Right cardiac atrium (tissue), 5 donors: Measurements from ENCODE around the gene VAV3. TPM values are rescaled to one million over a fixed set of nuclear protein-coding genes. Genes with fewer than 3 reads are reported as not detected.

Source experiments
- ATAC-seq, 2 donors: fragments of 200-7000 bp; cut with Tn5 transposase; one replicate each; pipeline versions ENCODE4 v1.8.0 to v1.9.1; 2020; ENCODE audit warnings: moderate library complexity in 2 of 2, mild to moderate bottlenecking in 1 of 2
- DNase-seq, 3 donors: peaks; one replicate each; pipeline ENCODE4 v3.0.0-alpha.2; 2020
- H3K27ac ChIP-seq: one replicate; pipeline ENCODE4 v1.5.1; 2013; ENCODE audit warnings: mild to moderate bottlenecking, low read length, control low read depth, moderate library complexity
- H3K27me3 ChIP-seq: one replicate; pipeline ENCODE4 v1.6.1; 2013; ENCODE audit not compliant: control insufficient read depth, insufficient read depth
- H3K4me1 ChIP-seq: one replicate; pipeline ENCODE4 v1.6.1; 2013; ENCODE audit warnings: low read length; ENCODE audit not compliant: control insufficient read depth, insufficient read depth
- H3K4me3 ChIP-seq: one replicate; pipeline ENCODE4 v1.5.1; 2013; ENCODE audit warnings: low read length, control low read depth
- H3K9me3 ChIP-seq: one replicate; pipeline ENCODE4 v1.6.1; 2013; ENCODE audit warnings: low read length; ENCODE audit not compliant: control insufficient read depth
- WGBS: extraction: QIAGEN DNeasy Blood & Tissue Kit; methylation state at CpG from one replicate; pipeline ENCODE4 v1.1.7; 2013; 5-methylcytosine and 5-hydroxymethylcytosine counted together
- intact Hi-C, 4 donors: fragments of 100-400 bp; cut with DNase I; formaldehyde crosslinking; loops; one replicate each; pipeline versions ENCODE4 v1.11.0 to v1.14.0; 2022 to 2023
- polyA plus RNA-seq: library from polyadenylated mRNA; stranded (reverse); fragments of 200-250 nt; gene quantifications from one replicate; pipeline ENCODE4 v1.2.3, GENCODE V29; 2013
- total RNA-seq, 4 donors: library from RNA; stranded (reverse); fragmentation: NEBNext Ultra II Directional; extraction: Animal tissue kit (Norgen Biotek cat#: 25700); gene quantifications; one replicate each; pipeline ENCODE4 v1.2.1, GENCODE V29; 2021
- donor health status: healthy with polysubstance abuse.
- donor health status: DM: no; HTN: yes; CAD: no.
- donor health status: DM: no; HTN: no; CAD: no.
- donor health status: DM: no; HTN: yes; CAD: no; lungs with severe emphysema.
- donor health status: DM: yes; HTN: yes; CAD: no.

The VAV3 gene
- total and polyA plus RNA-seq, 5 donors = 0.79 to 4.0 (median 2.7) TPM

DNA sequence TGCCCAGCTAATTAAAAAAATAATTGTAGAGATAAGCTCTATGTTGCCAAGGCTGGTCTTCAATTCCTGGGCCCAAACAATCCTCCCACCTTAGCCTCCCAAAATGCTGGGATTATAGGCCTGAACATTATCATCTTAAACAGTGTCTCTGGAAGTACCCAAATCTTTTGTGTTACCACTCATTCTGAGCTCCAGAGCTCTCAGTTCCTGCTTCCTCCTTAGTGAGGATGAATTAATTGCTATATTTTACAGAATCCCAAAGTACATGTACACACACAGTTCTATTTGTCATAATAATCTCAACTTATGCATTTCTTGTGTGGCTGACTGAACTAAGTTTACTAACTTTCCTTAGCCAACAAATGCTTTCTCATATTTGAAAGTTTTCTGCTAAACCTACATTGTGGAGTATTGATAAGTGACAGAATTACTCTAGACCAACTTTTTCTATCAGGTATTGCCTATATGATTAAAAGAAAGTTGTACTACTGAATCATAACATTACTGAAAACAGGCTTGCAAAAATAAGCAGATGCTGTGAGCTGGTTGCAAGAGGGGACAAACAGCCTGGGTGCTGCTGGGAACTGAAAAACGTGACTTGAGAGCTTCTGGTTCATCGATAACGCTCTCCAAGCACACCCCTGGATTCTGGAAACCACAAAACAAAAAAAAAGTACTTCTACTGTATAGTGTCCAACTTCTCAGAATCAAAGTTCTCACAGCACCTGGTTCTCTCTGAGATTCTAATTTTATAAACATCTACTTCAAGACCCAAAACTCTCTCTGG, 15.3 kb downstream of the VAV3 start:
- 55% methylated on average over 3 of the region's 3 CpGs for WGBS
- no peak overlapping the region for H3K4me3 ChIP-seq
- H3K27me3 ChIP-seq = no peaks in the 10 kb centered on the region
- H3K9me3 ChIP-seq = no peaks in the 10 kb centered on the region
- intact Hi-C loops = no loop called here
- H3K4me1 ChIP-seq = peaks cover 1% of the 10 kb centered on the region
- ATAC-seq (no peak), DNase-seq (no peak)
- no peak overlapping the region for H3K27ac ChIP-seq

DNA sequence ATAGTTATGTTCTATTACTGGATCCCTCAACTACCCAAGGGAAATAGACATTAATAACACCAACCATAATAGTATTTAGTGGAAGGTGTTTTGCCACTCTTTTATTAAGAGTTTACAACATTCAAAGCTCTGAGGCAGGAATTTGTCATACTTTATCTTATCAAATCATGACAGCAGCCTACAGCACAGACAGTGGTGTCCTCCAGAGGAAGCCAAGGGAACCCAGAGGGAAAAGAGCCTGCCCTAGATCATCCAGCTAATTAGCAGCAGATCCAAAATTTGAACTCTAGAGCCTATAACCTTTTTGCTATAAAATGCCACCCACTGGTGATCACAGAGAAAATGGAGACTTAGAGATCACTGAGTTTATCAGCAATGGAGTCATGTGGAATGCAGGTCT, 18.2 kb downstream of the VAV3 start:
- DNase-seq (no peak), ATAC-seq (no peak)
- H3K27ac ChIP-seq = no peak overlapping the region
- H3K4me1 ChIP-seq = peaks cover 4% of the 10 kb centered on the region
- no peaks in the 10 kb centered on the region for H3K9me3 ChIP-seq
- H3K27me3 ChIP-seq = no peaks in the 10 kb centered on the region
- intact Hi-C loops = no loop called here
- H3K4me3 ChIP-seq = no peak overlapping the region

DNA sequence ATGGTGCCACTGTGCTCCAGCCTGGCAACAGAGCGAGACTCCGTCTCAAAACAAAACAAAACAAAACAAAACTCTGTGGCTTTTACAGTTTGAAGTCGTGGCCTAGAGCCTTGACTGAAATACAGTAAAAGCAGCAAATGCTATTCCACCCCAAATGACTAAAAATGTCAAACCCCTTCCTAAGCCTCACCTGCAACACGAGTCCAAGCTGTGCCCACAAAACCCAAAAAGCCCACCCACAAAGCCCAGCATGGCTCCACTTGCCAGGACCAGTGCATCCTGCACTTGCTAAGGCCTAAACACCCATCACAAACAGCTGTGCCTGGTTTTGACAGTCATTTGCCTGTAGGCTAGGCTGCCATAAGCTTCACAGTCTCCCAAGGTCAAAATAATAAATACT, 21.3 kb downstream of the VAV3 start:
- DNase-seq = no peak
- no peaks in the 10 kb centered on the region for H3K27me3 ChIP-seq
- no peak for ATAC-seq
- H3K27ac ChIP-seq = no peak overlapping the region
- no peaks in the 10 kb centered on the region for H3K9me3 ChIP-seq
- peaks cover 5% of the 10 kb centered on the region for H3K4me1 ChIP-seq
- no peak overlapping the region for H3K4me3 ChIP-seq
- 91% methylated on average over 4 of the region's 4 CpGs for WGBS
- intact Hi-C loops = no loop called here

- H3K27ac ChIP-seq = no peak overlapping the region
- no peak overlapping the region for H3K4me3 ChIP-seq
- DNase-seq (no peak), ATAC-seq (no peak)
- peaks cover 5% of the 10 kb centered on the region for H3K4me1 ChIP-seq
- intact Hi-C loops = no loop called here
- 59% methylated on average over 1 of the region's 1 CpG for WGBS
- no peaks in the 10 kb centered on the region for H3K27me3 ChIP-seq
- H3K9me3 ChIP-seq = no peaks in the 10 kb centered on the region
Measured at GRCh38 chr1:107942814-107943213, 22.2 kb downstream of the VAV3 start.

GRCh38 chr1:107941531-107941930, 23.4 kb downstream of the VAV3 start:
- Histone ChIP-seq H3K27ac (no peak overlapping the region), H3K27me3 (no peaks in the 10 kb centered on the region), H3K9me3 (no peaks in the 10 kb centered on the region), H3K4me1 (peaks cover 9% of the 10 kb centered on the region), H3K4me3 (no peak overlapping the region)
- intact Hi-C loops = no loop called here
- ATAC-seq (no peak), DNase-seq (no peak)

GRCh38 chr1:107941123-107941522, 23.9 kb downstream of the VAV3 start:
- H3K4me1 ChIP-seq = peaks cover 10% of the 10 kb centered on the region
- ATAC-seq (peak; percentile 55 to 63), DNase-seq (no peak)
- H3K4me3 ChIP-seq = no peak overlapping the region
- H3K27me3 ChIP-seq = no peaks in the 10 kb centered on the region
- H3K9me3 ChIP-seq = no peaks in the 10 kb centered on the region
- peak overlapping the region; percentile 73 for H3K27ac ChIP-seq
- WGBS = 62% methylated on average over 7 of the region's 7 CpGs
- intact Hi-C loops = no loop called here

DNA sequence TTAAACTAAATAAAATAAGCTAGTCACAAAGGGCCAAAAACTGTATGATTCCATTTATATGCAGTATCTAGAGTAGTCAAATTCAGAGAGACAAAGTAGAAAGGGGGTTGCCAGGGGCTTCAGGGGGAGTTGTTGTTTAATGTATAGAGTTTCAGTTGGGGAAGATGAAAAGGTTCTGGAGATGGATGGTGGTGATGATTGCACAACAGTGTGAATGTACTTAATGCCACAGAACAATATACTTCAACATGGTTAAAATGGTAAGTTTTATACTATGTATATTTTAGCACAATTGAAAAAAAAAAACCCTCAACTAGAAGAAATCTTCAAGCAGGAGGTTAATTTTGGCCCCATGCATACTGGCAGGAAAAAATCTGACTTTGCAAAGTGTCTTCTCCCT, 24.3 kb downstream of the VAV3 start:
- peaks cover 10% of the 10 kb centered on the region for H3K4me1 ChIP-seq
- no peaks in the 10 kb centered on the region for H3K27me3 ChIP-seq
- no peak overlapping the region for H3K4me3 ChIP-seq
- intact Hi-C loops = no loop called here
- DNase-seq (no peak), ATAC-seq (no peak)
- H3K9me3 ChIP-seq = no peaks in the 10 kb centered on the region
- peak overlapping the region; percentile 73 for H3K27ac ChIP-seq

DNA sequence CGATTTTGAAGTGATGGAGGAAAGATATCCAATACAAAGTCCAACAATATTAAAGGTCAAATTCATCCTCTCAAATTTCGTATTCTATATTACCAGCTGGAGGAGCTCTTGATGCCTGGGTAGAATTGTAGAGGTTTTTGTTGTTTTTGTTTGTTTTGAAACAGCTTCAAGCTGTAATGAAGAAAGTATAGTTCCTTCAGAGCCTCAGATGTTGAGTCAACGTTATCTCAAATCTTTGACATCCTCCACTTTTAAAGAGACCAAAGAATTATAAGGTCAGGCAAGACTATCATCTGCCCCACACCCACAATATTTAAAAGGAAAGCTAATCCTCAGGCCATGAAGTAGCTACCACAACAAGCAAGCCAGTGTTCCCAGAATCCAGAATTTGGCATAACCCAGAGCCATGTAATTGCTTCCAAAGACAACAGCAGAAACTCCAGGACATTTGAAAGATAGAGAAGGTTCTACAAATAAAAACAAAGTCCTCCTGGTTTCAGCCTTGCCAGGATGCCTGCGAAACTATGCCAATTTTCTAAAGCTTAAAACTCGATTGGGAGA, 24.9 kb downstream of the VAV3 start:
- Histone ChIP-seq H3K9me3 (no peaks in the 10 kb centered on the region), H3K27ac (no peak overlapping the region), H3K4me1 (peaks cover 11% of the 10 kb centered on the region), H3K27me3 (no peaks in the 10 kb centered on the region), H3K4me3 (no peak overlapping the region)
- peak; percentile 84 to 88 for ATAC-seq
- no peak for DNase-seq
- 50% methylated on average over 5 of the region's 5 CpGs for WGBS
- intact Hi-C loops = no loop called here

DNA sequence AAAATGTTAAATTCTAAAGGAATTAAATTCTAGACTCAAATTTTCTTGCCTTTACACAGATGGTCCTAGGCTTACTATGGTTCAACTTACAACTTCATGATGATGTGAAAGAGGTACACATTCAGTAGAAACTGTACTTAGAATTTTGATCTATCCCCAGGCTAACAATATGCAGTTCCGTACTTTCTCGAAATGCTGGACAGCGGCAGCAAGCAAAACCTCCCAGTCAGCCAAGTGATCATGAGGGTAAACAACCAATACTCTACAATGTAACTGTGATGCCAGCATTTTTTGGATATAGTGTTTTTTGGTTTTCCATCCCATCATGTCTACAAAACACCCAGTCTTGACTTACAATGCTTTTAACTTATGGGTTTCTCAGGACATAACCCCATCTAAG, 25.7 kb downstream of the VAV3 start:
- ATAC-seq (no peak), DNase-seq (no peak)
- intact Hi-C loops = no loop called here
- no peaks in the 10 kb centered on the region for H3K9me3 ChIP-seq
- no peaks in the 10 kb centered on the region for H3K27me3 ChIP-seq
- no peak overlapping the region for H3K27ac ChIP-seq
- 97% methylated on average over 3 of the region's 3 CpGs for WGBS
- H3K4me1 ChIP-seq = peaks cover 11% of the 10 kb centered on the region
- H3K4me3 ChIP-seq = no peak overlapping the region

DNA sequence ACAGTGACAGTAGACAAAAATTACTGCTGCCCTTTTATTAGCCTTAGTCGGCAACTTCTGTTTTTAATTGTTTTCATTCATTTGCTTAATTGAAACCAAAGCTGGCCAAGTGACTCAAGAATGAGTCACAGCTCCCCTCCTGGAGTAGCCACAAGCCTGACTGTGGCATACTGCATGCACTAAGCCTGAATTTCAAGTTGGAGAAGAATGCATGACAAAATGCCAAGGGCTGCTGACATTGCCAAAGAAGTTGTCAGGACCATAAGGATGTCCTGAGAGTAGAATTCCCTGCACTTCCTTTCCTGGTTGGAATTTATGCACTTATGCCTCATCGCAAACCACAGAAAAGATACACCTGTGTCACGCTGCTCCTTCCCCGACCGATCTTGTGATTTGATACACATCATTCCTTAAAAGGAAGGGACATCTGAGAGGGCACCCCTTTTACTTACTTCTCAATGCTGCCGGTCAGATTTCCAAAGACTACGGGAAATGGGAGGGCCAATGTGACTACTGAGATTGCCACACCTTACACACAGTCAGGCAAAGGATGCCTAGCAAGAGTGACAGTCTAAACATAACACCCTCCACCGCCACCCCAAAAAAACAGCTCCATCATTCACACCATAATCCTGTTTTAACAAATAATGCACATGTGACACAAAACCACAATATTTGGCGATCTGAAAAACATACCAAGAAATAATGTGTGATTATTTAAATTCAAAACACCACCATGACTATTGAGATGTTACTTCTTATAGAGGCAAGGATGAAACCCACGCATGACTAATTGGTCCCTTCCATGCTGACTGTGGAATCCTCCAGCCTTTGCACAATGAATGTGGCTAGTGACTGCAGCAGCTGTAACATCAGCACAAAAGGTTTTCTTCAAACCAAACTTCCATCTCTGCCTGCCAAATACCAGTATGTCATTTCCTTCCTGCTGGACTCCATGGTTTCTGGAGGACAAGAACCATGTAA, 28.2 kb downstream of the VAV3 start:
- 50% methylated on average over 10 of the region's 10 CpGs for WGBS
- Histone ChIP-seq H3K9me3 (no peaks in the 10 kb centered on the region), H3K4me3 (no peak overlapping the region), H3K27me3 (no peaks in the 10 kb centered on the region), H3K4me1 (peaks cover 9% of the 10 kb centered on the region), H3K27ac (peak overlapping the region; percentile 87)
- DNase-seq (peak in 2 of 3 donors; percentile 56 to 58), ATAC-seq (peak; percentile 70 to 84)
- intact Hi-C loops = no loop called here
